Hematopoietic multipotent progenitor cell treated with erythropoietin and hydrocortisone succinate and interleukin-3 and kit ligand, for 15 days (in vitro differentiated cells): ENCODE measurements around the gene PSMA8.
"Not testable (repeated sequence)": the region's sequence is repeated elsewhere in the genome, so short reads cannot be mapped to it uniquely, and the experiment has no call there.

Experiments
- DNase-seq: peaks from one replicate; pipeline ENCODE4 v3.0.0-alpha.2; 2015; ENCODE audit warnings: low spot score

The PSMA8 gene

DNA sequence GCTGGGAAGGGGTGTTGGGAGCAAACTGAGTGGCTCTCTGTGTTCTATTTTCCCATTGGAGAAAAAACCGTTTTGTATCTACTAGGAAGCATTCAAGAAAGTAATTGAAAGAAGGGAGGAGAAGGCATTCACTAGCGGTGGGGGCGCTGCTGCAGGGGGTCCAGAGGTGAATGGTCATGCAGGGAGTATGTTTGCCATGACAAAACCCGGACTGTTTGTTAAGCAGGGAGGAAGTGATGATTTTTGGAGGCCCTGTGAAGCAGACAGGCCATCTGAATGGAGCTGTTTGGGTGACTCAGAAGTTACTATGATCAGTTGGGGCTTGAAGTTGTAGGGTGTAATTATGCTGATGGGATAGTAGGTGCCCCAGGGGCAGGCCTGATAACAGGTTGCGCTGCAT is 99.5 kb downstream of the PSMA8 start:
- DNase-seq = no peak

DNA sequence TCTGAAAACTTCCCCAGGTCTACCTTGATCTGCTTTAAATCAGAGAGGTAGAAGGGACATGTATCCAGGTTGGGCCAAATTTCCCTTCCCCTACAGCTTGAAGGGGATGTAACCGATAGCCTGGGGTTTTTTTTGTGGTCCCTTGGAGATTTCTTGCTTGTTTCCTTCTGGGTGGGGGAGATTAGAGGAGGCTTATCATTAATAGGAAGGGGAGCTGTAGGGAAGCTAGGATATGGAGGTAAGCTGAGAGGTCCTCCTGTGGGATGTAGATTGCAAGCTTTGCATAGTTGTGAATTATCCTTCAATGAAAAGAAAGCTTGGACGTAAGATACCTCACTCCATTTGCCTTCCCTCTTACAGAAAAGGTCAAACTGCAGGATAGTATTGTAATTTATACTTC is 103.7 kb downstream of the PSMA8 start:
- not testable (repeated sequence) for DNase-seq

DNA sequence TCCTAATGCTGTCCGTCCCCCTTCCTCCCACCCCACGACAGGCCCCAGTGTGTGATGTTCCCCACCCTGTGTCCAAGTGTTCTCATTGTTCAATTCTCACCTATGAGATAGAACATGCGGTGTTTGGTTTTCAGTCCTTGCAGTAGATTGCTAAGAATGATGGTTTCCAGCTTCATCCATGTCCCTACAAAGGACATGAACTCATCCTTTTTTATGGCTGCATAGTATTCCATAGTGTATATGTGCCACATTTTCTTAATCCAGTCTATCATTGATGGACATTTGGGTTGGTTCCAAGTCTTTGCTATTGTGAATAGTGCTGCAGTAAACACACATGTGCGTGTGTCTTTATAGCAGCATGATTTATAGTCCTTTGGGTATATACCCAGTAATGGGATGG is 105.0 kb downstream of the PSMA8 start:
- DNase-seq = not testable (repeated sequence)

DNA sequence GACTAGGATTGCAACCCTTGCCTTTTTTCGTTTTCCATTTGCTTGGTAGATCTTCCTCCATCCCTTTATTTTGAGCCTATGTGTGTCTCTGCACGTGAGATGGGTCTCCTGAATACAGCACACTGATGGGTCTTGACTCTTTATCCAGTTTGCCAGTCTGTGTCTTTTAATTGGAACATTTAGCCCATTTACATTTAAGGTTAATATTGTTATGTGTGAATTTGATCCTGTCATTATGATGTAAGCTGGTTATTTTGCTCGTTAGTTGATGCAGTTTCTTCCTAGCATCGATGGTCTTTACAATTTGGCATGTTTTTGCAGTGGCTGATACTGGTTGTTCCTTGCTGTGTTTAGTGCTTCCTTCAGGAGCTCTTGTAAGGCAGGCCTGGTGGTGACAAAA is 108.7 kb downstream of the PSMA8 start:
- not testable (repeated sequence) for DNase-seq
